Caco-2 (cell line): Measurements from ENCODE around the gene MMP13. TPM values are rescaled to one million over a fixed set of nuclear protein-coding genes. Genes with fewer than 3 reads are reported as not detected.

Experiments used
- BruUV-seq: library from RNA; stranded (reverse); fragments of 400-500 nt; replicated peaks from 2 replicates; lab custom pipeline; 2021; lab: Mats Ljungman, UMichigan
- CTCF ChIA-PET: fragments of 300-600 bp; sonication (Branson Sonifier 250); formaldehyde crosslinking; loops from one replicate; lab custom pipeline; 2022; ENCODE audit warnings: antibody characterized with exemption; lab: Charles Lee
- POLR2A ChIA-PET: fragments of 300-600 bp; sonication (Branson Sonifier 250); formaldehyde crosslinking; loops from one replicate; lab custom pipeline; 2022; ENCODE audit warnings: antibody characterized with exemption; lab: Charles Lee
- DNase-seq, 2 experiments: peaks; one replicate each; pipeline versions ENCODE4 v3.0.0 to v3.0.0-alpha.2; 2020 to 2022
- H3K27me3 ChIP-seq: replicated peaks from 2 replicates; pipeline ENCODE4 v1.6.0; 2011; ENCODE audit warnings: low read length; ENCODE audit not compliant: control insufficient read depth, insufficient read depth
- H3K36me3 ChIP-seq: 2 replicates; pipeline ENCODE4 v1.5.1; 2011; ENCODE audit warnings: low read length; ENCODE audit not compliant: control insufficient read depth, insufficient read depth
- H3K4me1 ChIP-seq: fragments of 250-450 bp; sonication (Bioruptor Pico); 2 replicates; pipeline ENCODE4 v1.5.1; 2020; ENCODE audit warnings: mild to moderate bottlenecking
- H3K4me3 ChIP-seq: 2 replicates; pipeline ENCODE4 v1.5.1; 2011; ENCODE audit warnings: low read depth, mild to moderate bottlenecking, control low read depth, low read length
- H3K9me3 ChIP-seq: fragments of 250-450 bp; sonication (Bioruptor Pico); 2 replicates; pipeline ENCODE4 v1.5.1; 2020; ENCODE audit warnings: mild to moderate bottlenecking, moderate library complexity
- H3K27ac Mint-ChIP-seq: one replicate; pipeline ENCODE4 v1.8.0; 2022; ENCODE audit warnings: mixed read lengths; ENCODE audit not compliant: unreplicated experiment
- H3K27me3 Mint-ChIP-seq: one replicate; pipeline ENCODE4 v1.8.0; 2022; ENCODE audit warnings: mixed read lengths; ENCODE audit not compliant: insufficient read depth, unreplicated experiment
- H3K36me3 Mint-ChIP-seq: one replicate; pipeline ENCODE4 v1.8.0; 2022; ENCODE audit warnings: mild to moderate bottlenecking, mixed read lengths; ENCODE audit not compliant: insufficient read depth, unreplicated experiment
- H3K4me1 Mint-ChIP-seq: one replicate; pipeline ENCODE4 v1.8.0; 2022; ENCODE audit warnings: low read depth, mixed read lengths; ENCODE audit not compliant: unreplicated experiment
- H3K4me3 Mint-ChIP-seq: one replicate; pipeline ENCODE4 v1.8.0; 2022; ENCODE audit warnings: mild to moderate bottlenecking, moderate library complexity, mixed read lengths; ENCODE audit not compliant: unreplicated experiment
- H3K9me3 Mint-ChIP-seq: one replicate; pipeline ENCODE4 v1.8.0; 2022; ENCODE audit warnings: mixed read lengths; ENCODE audit not compliant: unreplicated experiment
- CTCF ChIP-seq, 2 experiments: fragments of 200-600 bp in 1 of 2; IDR thresholded peaks; 1 replicate in 1 of 2; 2 replicates in 1 of 2; pipeline versions ENCODE4 v1.5.1 to v1.8.0; 2011 to 2022; ENCODE audit warnings: antibody characterized with exemption in 1 of 2, control low read depth in 1 of 2, inconsistent platforms in 1 of 2, low read depth in 1 of 2, low read length in 1 of 2, mild to moderate bottlenecking in 1 of 2, moderate library complexity in 1 of 2; ENCODE audit not compliant: insufficient read depth in 1 of 2, severe bottlenecking in 1 of 2, unreplicated experiment in 1 of 2
- intact Hi-C: fragments of 100-400 bp; cut with micrococcal nuclease; formaldehyde crosslinking; loops from one replicate; pipeline ENCODE4 v1.10.0; 2022; ENCODE audit not compliant: unreplicated experiment
- total RNA-seq: library from RNA; stranded (reverse); gene quantifications from 2 replicates; pipeline ENCODE4 v1.2.3, GENCODE V29; 2022

MMP13 gene
- total RNA-seq, 1 experiment from 2014 or later = not detected

- H3K9me3 Mint-ChIP-seq = no peaks in the 10 kb centered on the region
- intact Hi-C loops = no loop called here
- H3K4me3 Mint-ChIP-seq = no peak overlapping the region
- no peak for TF ChIP-seq CTCF (IDR thresholded peaks at IDR 0.05; ENCODE audit: insufficient read depth in 1 of 2, low read depth in 1 of 2, low read length in 1 of 2, severe bottlenecking in 1 of 2, unreplicated experiment in 1 of 2)
- no peaks in the 10 kb centered on the region for H3K4me1 ChIP-seq
- peaks cover 5% of the 10 kb centered on the region for H3K27me3 Mint-ChIP-seq
- H3K27ac Mint-ChIP-seq = no peak overlapping the region
- no peaks in the 10 kb centered on the region for H3K9me3 ChIP-seq
- no peaks in the 10 kb centered on the region; the same call in 1 of the 2 replicates for H3K36me3 ChIP-seq
- no peak for DNase-seq
- H3K4me3 ChIP-seq = no peak overlapping the region
- H3K36me3 Mint-ChIP-seq = no peaks in the 10 kb centered on the region
- CTCF ChIA-PET = no interaction called here
- H3K4me1 Mint-ChIP-seq = no peaks in the 10 kb centered on the region
- POLR2A ChIA-PET = no interaction called here
- H3K27me3 ChIP-seq = no peaks in the 10 kb centered on the region
- BruUV-seq = no TSS peak
These were observed 55.2 kb downstream of the MMP13 start for GRCh38 chr11:102900346-102900745.

Other genes with a start within 250 kb of the MMP13 start
- gene MMP27, start 250.0 kb downstream of the MMP13 start, total RNA-seq = not detected in 2 replicates
- gene MMP8, start 230.8 kb downstream of the MMP13 start, total RNA-seq = not detected in 2 replicates
- gene MMP10, start 175.1 kb downstream of the MMP13 start, total RNA-seq = 0.16 and 1.1 TPM in 2 replicates
- gene MMP1, start 157.6 kb downstream of the MMP13 start, total RNA-seq = 15.7 and 37.6 TPM in 2 replicates
- 0.42 TPM in 1 of 2 replicates, not detected in the other for gene MMP3, start 112.1 kb downstream of the MMP13 start, total RNA-seq
- not detected in 2 replicates for gene MMP12, start 80.8 kb downstream of the MMP13 start, total RNA-seq
- gene DCUN1D5, start 136.4 kb upstream of the MMP13 start, total RNA-seq = 95.1 and 105 TPM in 2 replicates
- 5.9 and 6.5 TPM in 2 replicates for gene DYNC2H1, start 153.7 kb upstream of the MMP13 start, total RNA-seq